Mesendoderm (in vitro differentiated cells): ENCODE results near the gene OR3A2. TPM values are rescaled to one million over a fixed set of nuclear protein-coding genes. Genes with fewer than 3 reads are reported as not detected.
"Not testable (repeated sequence)": the region's sequence is repeated elsewhere in the genome, so short reads cannot be mapped to it uniquely, and the experiment has no call there.

ENCODE experiments used
- DNase-seq: peaks from one replicate; pipeline ENCODE4 v3.0.0; 2013
- H2AK5ac ChIP-seq: 2 replicates; pipeline ENCODE4 v1.6.1; 2013; ENCODE audit warnings: low read length, inconsistent platforms
- H2BK120ac ChIP-seq: 2 replicates; pipeline ENCODE4 v1.6.1; 2013; ENCODE audit warnings: low read depth, mild to moderate bottlenecking, low read length, moderate library complexity, mixed read lengths
- H2BK15ac ChIP-seq: replicated peaks from 2 replicates; pipeline ENCODE4 v1.6.1; 2013; ENCODE audit warnings: low read depth, mild to moderate bottlenecking, moderate library complexity
- H2BK5ac ChIP-seq: 2 replicates; pipeline ENCODE4 v1.6.1; 2013; ENCODE audit warnings: low read length, inconsistent platforms
- H3K18ac ChIP-seq: 2 replicates; pipeline ENCODE4 v1.6.1; 2013; ENCODE audit warnings: mild to moderate bottlenecking, low read length, mixed read lengths
- H3K23ac ChIP-seq: one replicate; pipeline ENCODE4 v1.6.1; 2013; ENCODE audit warnings: low read length
- H3K27ac ChIP-seq: 2 replicates; pipeline ENCODE4 v1.5.1; 2013; ENCODE audit warnings: low read depth, mild to moderate bottlenecking, inconsistent platforms, low read length, moderate library complexity
- H3K27me3 ChIP-seq: 2 replicates; pipeline ENCODE4 v1.6.1; 2013; ENCODE audit warnings: low read length, control low read depth, mild to moderate bottlenecking, inconsistent platforms; ENCODE audit not compliant: insufficient read depth, poor library complexity
- H3K36me3 ChIP-seq: 2 replicates; pipeline ENCODE4 v1.6.1; 2013; ENCODE audit warnings: low read length, inconsistent platforms; ENCODE audit not compliant: control insufficient read depth, insufficient read depth
- H3K4ac ChIP-seq: one replicate; pipeline ENCODE4 v1.6.1; 2013; ENCODE audit warnings: low read depth, mild to moderate bottlenecking, low read length, moderate library complexity
- H3K4me1 ChIP-seq: 2 replicates; pipeline ENCODE4 v1.6.1; 2013; ENCODE audit warnings: low read depth, low read length, inconsistent platforms; ENCODE audit not compliant: control insufficient read depth
- H3K4me2 ChIP-seq: 2 replicates; pipeline ENCODE4 v1.6.1; 2013; ENCODE audit warnings: low read length
- H3K4me3 ChIP-seq: 2 replicates; pipeline ENCODE4 v1.5.1; 2013; ENCODE audit warnings: mild to moderate bottlenecking, low read length
- H3K56ac ChIP-seq: one replicate; pipeline ENCODE4 v1.6.1; 2013; ENCODE audit warnings: low read length
- H3K79me1 ChIP-seq: 2 replicates; pipeline ENCODE4 v1.6.1; 2013; ENCODE audit warnings: low read length, inconsistent platforms
- H3K79me2 ChIP-seq: 2 replicates; pipeline ENCODE4 v1.6.1; 2013; ENCODE audit warnings: mild to moderate bottlenecking, low read length; ENCODE audit not compliant: control insufficient read depth, insufficient read depth
- H3K9ac ChIP-seq: 2 replicates; pipeline ENCODE4 v1.6.1; 2013; ENCODE audit warnings: low read length, inconsistent platforms
- H4K5ac ChIP-seq: one replicate; pipeline ENCODE4 v1.6.1; 2013; ENCODE audit warnings: low read length
- H4K8ac ChIP-seq: one replicate; pipeline ENCODE4 v1.6.1; 2013; ENCODE audit warnings: low read depth, mild to moderate bottlenecking, control low read depth, low read length, moderate library complexity
- WGBS: extraction: QIAGEN DNeasy Blood & Tissue Kit; methylation state at CpG from one replicate; pipeline ENCODE4 v1.1.7; 2013; ENCODE audit warnings: low lambda C conversion rate, missing lambda C conversion rate; ENCODE audit not compliant: insufficient coverage; ENCODE audit errors: extremely low coverage; 5-methylcytosine and 5-hydroxymethylcytosine counted together
- polyA plus RNA-seq, 2 experiments: library from polyadenylated mRNA; stranded (reverse); fragments of 200-250 nt; gene quantifications; one replicate each; pipeline ENCODE4 v1.2.3, GENCODE V29; 2013

Gene OR3A2
- 0.03 TPM for polyA plus RNA-seq (2013, experiment 1 of 2)
- polyA plus RNA-seq (2013, experiment 2 of 2) = 0.10 TPM

DNA sequence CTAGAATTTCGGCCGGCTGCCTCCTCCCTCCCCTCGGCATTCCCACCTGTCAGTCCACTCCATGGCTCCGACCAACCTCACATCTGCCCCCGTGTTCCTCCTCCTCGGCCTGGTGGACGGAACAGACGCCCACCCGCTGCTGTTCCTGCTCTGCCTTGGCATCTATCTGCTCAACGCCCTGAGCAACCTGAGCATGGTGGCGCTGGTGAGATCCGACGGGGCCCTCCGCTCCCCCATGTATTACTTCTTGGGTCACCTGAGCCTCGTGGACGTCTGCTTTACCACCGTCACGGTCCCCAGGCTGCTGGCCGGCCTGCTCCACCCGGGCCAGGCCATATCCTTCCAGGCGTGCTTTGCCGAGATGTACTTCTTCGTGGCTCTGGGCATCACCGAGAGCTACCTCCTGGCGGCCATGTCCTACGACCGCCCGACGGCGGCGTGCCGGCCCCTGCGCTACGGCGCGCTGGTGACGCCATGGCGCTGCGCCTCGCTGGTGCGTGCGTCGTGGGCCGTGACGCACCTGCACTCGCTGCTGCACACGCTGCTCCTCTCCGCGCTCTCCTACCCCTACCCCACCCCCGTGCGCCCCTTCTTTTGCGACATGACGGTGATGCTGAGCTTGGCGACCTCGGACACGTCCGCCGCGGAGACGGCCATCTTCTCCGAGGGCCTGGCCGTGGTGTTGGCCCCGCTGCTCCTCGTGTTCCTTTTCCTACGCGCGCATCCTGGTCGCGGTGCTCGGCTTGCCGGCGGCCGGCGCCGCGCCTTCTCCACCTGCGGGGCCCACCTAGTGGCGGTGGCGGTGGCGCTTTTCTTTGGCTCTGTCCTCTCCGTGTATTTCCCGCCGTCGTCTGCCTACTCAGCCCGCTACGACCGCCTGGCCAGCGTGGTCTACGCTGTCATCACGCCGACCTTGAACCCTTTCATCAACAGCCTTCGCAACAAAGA lies at the start of gene OR3A2:
Gene OR3A2, minus strand, starts transcription at position 440 of the 948 bp plus-strand sequence.
- H4K8ac ChIP-seq = no peak within 1 kb of the TSS
- no peaks in the 10 kb centered on the region for H3K79me2 ChIP-seq
- no peak within 1 kb of the TSS for H3K4me2 ChIP-seq
- no peak within 1 kb of the TSS for H3K4me3 ChIP-seq
- peak; percentile 3 for DNase-seq
- no peak within 1 kb of the TSS for H2BK15ac ChIP-seq
- H4K5ac ChIP-seq = no peak within 1 kb of the TSS
- H2BK5ac ChIP-seq = no peak within 1 kb of the TSS
- no peak within 1 kb of the TSS for H2BK120ac ChIP-seq
- no peaks in the 10 kb centered on the region for H3K36me3 ChIP-seq
- no peaks in the 10 kb centered on the region for H3K27me3 ChIP-seq
- no peak within 1 kb of the TSS for H3K4ac ChIP-seq
- H3K9ac ChIP-seq = no peak within 1 kb of the TSS
- H3K27ac ChIP-seq = no peak within 1 kb of the TSS
- H3K79me1 ChIP-seq = no peaks in the 10 kb centered on the region
- no peak within 1 kb of the TSS for H2AK5ac ChIP-seq
- H3K56ac ChIP-seq = no peak within 1 kb of the TSS
- no peak within 1 kb of the TSS for H3K18ac ChIP-seq
- no peaks in the 10 kb centered on the region for H3K4me1 ChIP-seq
- H3K23ac ChIP-seq = no peak within 1 kb of the TSS
- WGBS = no CpG with 5 or more reads among the region's 92 CpGs

GRCh38 chr17:3433741-3434140 lies 47.6 kb upstream of the OR3A2 start, which contains the start of gene OR1E2:
TSS of gene OR1E2 (minus strand) at chr17:3433841. CDS start at chr17:3433841, 0 bp downstream.
- H2BK5ac ChIP-seq = no peak within 1 kb of the TSS
- H3K18ac ChIP-seq = no peak within 1 kb of the TSS
- H3K4me1 ChIP-seq = no peaks in the 10 kb centered on the region
- H3K23ac ChIP-seq = no peak within 1 kb of the TSS
- H2BK15ac ChIP-seq = no peak within 1 kb of the TSS
- DNase-seq = no peak
- no peaks in the 10 kb centered on the region for H3K79me1 ChIP-seq
- no peaks in the 10 kb centered on the region for H3K27me3 ChIP-seq
- H4K8ac ChIP-seq = no peak within 1 kb of the TSS
- no peak within 1 kb of the TSS for H3K56ac ChIP-seq
- H4K5ac ChIP-seq = no peak within 1 kb of the TSS
- no peak within 1 kb of the TSS for H2BK120ac ChIP-seq
- H3K4me3 ChIP-seq = no peak within 1 kb of the TSS
- no peaks in the 10 kb centered on the region for H3K36me3 ChIP-seq
- no peak within 1 kb of the TSS for H3K27ac ChIP-seq
- WGBS = 100% methylated on average over 1 of the region's 3 CpGs
- no peaks in the 10 kb centered on the region for H3K79me2 ChIP-seq
- H3K4ac ChIP-seq = no peak within 1 kb of the TSS
- H3K4me2 ChIP-seq = no peak within 1 kb of the TSS
- no peak within 1 kb of the TSS for H2AK5ac ChIP-seq
- no peak within 1 kb of the TSS for H3K9ac ChIP-seq

- no CpG with 5 or more reads among the region's 7 CpGs for WGBS
- not testable (repeated sequence) for H3K36me3 ChIP-seq, H3K56ac ChIP-seq, H3K4me3 ChIP-seq, H3K79me1 ChIP-seq, H3K18ac ChIP-seq, H3K79me2 ChIP-seq, H3K23ac ChIP-seq, H3K4me1 ChIP-seq, H2BK5ac ChIP-seq, H3K27ac ChIP-seq, H4K5ac ChIP-seq, H3K27me3 ChIP-seq, H3K4me2 ChIP-seq, H2BK15ac ChIP-seq, H3K4ac ChIP-seq, H2AK5ac ChIP-seq, H2BK120ac ChIP-seq, H4K8ac ChIP-seq, H3K9ac ChIP-seq
- peak; percentile 29 for DNase-seq
Observed at GRCh38 chr17:3433215-3433614, 47.1 kb upstream of the OR3A2 start.

- no CpG with 5 or more reads among the region's 2 CpGs for WGBS
Observed at GRCh38 chr17:3418222-3418621, 32.1 kb upstream of the OR3A2 start.

DNA sequence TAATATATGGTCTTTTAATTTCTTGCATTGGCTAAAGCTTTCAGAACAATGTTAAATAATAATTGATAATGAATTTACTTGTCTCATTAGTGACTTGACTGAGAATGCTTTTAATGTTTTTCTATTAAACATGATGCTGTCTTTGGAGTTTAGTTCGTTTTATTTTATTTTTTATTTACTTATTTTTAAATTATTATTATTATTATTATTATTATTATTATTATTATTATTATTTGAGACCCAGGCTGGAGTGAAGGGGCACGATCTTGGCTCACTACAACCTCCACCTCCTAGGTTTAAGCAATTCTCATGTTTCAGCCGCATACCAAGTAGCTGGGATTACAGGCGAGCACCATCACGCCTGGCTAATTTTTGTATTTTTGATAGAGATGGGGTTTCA lies 29.5 kb upstream of the OR3A2 start:
- Histone ChIP-seq H2BK5ac (no peak overlapping the region), H3K36me3 (no peaks in the 10 kb centered on the region), H3K23ac (no peak overlapping the region), H3K18ac (no peak overlapping the region), H4K5ac (no peak overlapping the region), H3K9ac (no peak overlapping the region), H4K8ac (no peak overlapping the region), H2AK5ac (no peak overlapping the region), H3K27ac (no peak overlapping the region), H3K79me2 (no peaks in the 10 kb centered on the region), H3K4me1 (no peaks in the 10 kb centered on the region), H3K27me3 (no peaks in the 10 kb centered on the region), H2BK120ac (no peak overlapping the region), H3K4ac (no peak overlapping the region), H3K79me1 (no peaks in the 10 kb centered on the region), H3K56ac (no peak overlapping the region), H3K4me3 (no peak overlapping the region), H2BK15ac (no peak overlapping the region), H3K4me2 (no peak overlapping the region)
- WGBS = no CpG with 5 or more reads among the region's 5 CpGs
- no peak for DNase-seq

More at GRCh38 chr17:3418222-3418621, 32.1 kb upstream of the OR3A2 start:
- Histone ChIP-seq H3K4me3 (no peak overlapping the region), H3K23ac (no peak overlapping the region), H2BK15ac (no peak overlapping the region), H3K18ac (no peak overlapping the region), H2BK120ac (no peak overlapping the region), H3K27me3 (no peaks in the 10 kb centered on the region), H3K56ac (no peak overlapping the region), H2AK5ac (no peak overlapping the region), H3K27ac (no peak overlapping the region), H3K4me1 (no peaks in the 10 kb centered on the region), H2BK5ac (no peak overlapping the region), H4K8ac (no peak overlapping the region), H3K79me1 (no peaks in the 10 kb centered on the region), H4K5ac (no peak overlapping the region), H3K36me3 (no peaks in the 10 kb centered on the region), H3K4ac (no peak overlapping the region), H3K9ac (no peak overlapping the region), H3K79me2 (no peaks in the 10 kb centered on the region), H3K4me2 (no peak overlapping the region)
- no peak for DNase-seq
